Natural killer cell (primary cell): ENCODE results near the gene GPR17. TPM values are rescaled to one million over a fixed set of nuclear protein-coding genes. Genes with fewer than 3 reads are reported as not detected.

Experiments used
- ATAC-seq, 3 donors: fragments of 150-1000 bp in 2 of 3; fragments of 200-7000 bp in 1 of 3; cut with Tn5 transposase; 1 replicate in 1 of 3; 2 replicates in 2 of 3; pipeline ENCODE4 v1.10.0; 2021; ENCODE audit warnings: mild to moderate bottlenecking in 2 of 3, moderate library complexity in 2 of 3
- DNase-seq, 2 donors: peaks; one replicate each; pipeline versions ENCODE4 v3.0.0 to v3.0.0-alpha.2; 2013 to 2021; ENCODE audit warnings: mixed read lengths in 1 of 2
- H3K27ac ChIP-seq: one replicate; pipeline ENCODE4 v1.5.1; 2013; ENCODE audit warnings: mild to moderate bottlenecking, low read length
- H3K27me3 ChIP-seq: one replicate; pipeline ENCODE4 v1.6.1; 2013; ENCODE audit warnings: low read length; ENCODE audit not compliant: control insufficient read depth, insufficient read depth
- H3K36me3 ChIP-seq: one replicate; pipeline ENCODE4 v1.6.1; 2013; ENCODE audit warnings: low read length; ENCODE audit not compliant: control insufficient read depth, insufficient read depth
- H3K4me1 ChIP-seq: one replicate; pipeline ENCODE4 v1.6.1; 2013; ENCODE audit warnings: low read length; ENCODE audit not compliant: control insufficient read depth, insufficient read depth
- H3K4me3 ChIP-seq: one replicate; pipeline ENCODE4 v1.5.1; 2013; ENCODE audit warnings: low read length
- H3K9me3 ChIP-seq: one replicate; pipeline ENCODE4 v1.6.1; 2013; ENCODE audit warnings: low read length; ENCODE audit not compliant: control insufficient read depth, insufficient read depth
- H3K27ac Mint-ChIP-seq, 2 donors: one replicate each; pipeline ENCODE4 v1.8.0; 2022; ENCODE audit warnings: mild to moderate bottlenecking in 2 of 2, mixed read lengths in 2 of 2, moderate library complexity in 1 of 2
- H3K27me3 Mint-ChIP-seq, 2 donors: one replicate each; pipeline ENCODE4 v1.8.0; 2022; ENCODE audit warnings: low read depth in 2 of 2, mixed read lengths in 2 of 2
- H3K36me3 Mint-ChIP-seq: one replicate; pipeline ENCODE4 v1.8.0; 2022; ENCODE audit warnings: mixed read lengths
- H3K4me1 Mint-ChIP-seq, 2 donors: one replicate each; pipeline ENCODE4 v1.8.0; 2022; ENCODE audit warnings: mixed read lengths in 2 of 2
- H3K4me3 Mint-ChIP-seq: one replicate; pipeline ENCODE4 v1.8.0; 2022; ENCODE audit warnings: mild to moderate bottlenecking, moderate library complexity, mixed read lengths
- H3K9me3 Mint-ChIP-seq, 2 donors: one replicate each; pipeline ENCODE4 v1.8.0; 2022; ENCODE audit warnings: mixed read lengths in 2 of 2
- CTCF ChIP-seq: fragments of 200-600 bp; IDR thresholded peaks from one replicate; pipeline ENCODE4 v1.8.0; 2022; ENCODE audit warnings: antibody characterized with exemption
- WGBS: methylation state at CpG from one replicate; pipeline ENCODE4 v1.1.7; 2013; ENCODE audit warnings: missing lambda C conversion rate; ENCODE audit not compliant: insufficient coverage; 5-methylcytosine and 5-hydroxymethylcytosine counted together
- intact Hi-C: fragments of 100-400 bp; cut with micrococcal nuclease; formaldehyde crosslinking; loops from one replicate; pipeline ENCODE4 v1.14.2; 2022
- total RNA-seq, 4 donors: library from RNA; stranded (reverse); fragments of 120-200 nt in 1 of 4; gene quantifications; one replicate each; pipeline versions ENCODE4 v1.2.3 to v1.2.4, GENCODE V29; 2013 to 2022

GPR17 gene
- total RNA-seq, 3 donors from 2014 or later (not counting 1 experiment from before 2014, with no cell fraction given), result not detected

GRCh38 chr2:127650785-127651380, 4.9 kb downstream of the GPR17 start:
- Mint-ChIP-seq H3K9me3 (no peaks in the 10 kb centered on the region), H3K27me3 (peaks cover 0 to 4% of the 10 kb centered on the region in 2 donors), H3K4me1 (peaks cover 0 to 15% of the 10 kb centered on the region in 2 donors), H3K27ac (no peak overlapping the region), H3K36me3 (no peaks in the 10 kb centered on the region), H3K4me3 (no peak overlapping the region)
- intact Hi-C loops, result no loop called here
- 78% methylated on average over 26 of the region's 28 CpGs for WGBS
- ATAC-seq, result no peak
- H3K36me3 ChIP-seq, result no peaks in the 10 kb centered on the region
- H3K27me3 ChIP-seq, result no peaks in the 10 kb centered on the region
- H3K4me1 ChIP-seq, result peaks cover 18% of the 10 kb centered on the region
- H3K4me3 ChIP-seq, result no peak overlapping the region
- no peak for DNase-seq
- no peak overlapping the region for H3K27ac ChIP-seq
- no peak for TF ChIP-seq CTCF
- no peaks in the 10 kb centered on the region for H3K9me3 ChIP-seq

DNA sequence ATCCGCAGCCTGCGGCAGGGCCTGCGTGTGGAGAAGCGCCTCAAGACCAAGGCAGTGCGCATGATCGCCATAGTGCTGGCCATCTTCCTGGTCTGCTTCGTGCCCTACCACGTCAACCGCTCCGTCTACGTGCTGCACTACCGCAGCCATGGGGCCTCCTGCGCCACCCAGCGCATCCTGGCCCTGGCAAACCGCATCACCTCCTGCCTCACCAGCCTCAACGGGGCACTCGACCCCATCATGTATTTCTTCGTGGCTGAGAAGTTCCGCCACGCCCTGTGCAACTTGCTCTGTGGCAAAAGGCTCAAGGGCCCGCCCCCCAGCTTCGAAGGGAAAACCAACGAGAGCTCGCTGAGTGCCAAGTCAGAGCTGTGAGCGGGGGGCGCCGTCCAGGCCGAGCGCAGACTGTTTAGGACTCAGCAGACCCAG, 5.4 kb downstream of the GPR17 start:
- Histone ChIP-seq H3K27ac (no peak overlapping the region), H3K27me3 (no peaks in the 10 kb centered on the region), H3K4me1 (peaks cover 16% of the 10 kb centered on the region), H3K9me3 (no peaks in the 10 kb centered on the region), H3K4me3 (no peak overlapping the region), H3K36me3 (no peaks in the 10 kb centered on the region)
- intact Hi-C loops, result no loop called here
- Mint-ChIP-seq H3K9me3 (no peaks in the 10 kb centered on the region), H3K4me1 (peaks cover 0 to 14% of the 10 kb centered on the region in 2 donors), H3K36me3 (no peaks in the 10 kb centered on the region), H3K27me3 (peaks cover 0 to 4% of the 10 kb centered on the region in 2 donors), H3K27ac (no peak overlapping the region), H3K4me3 (no peak overlapping the region)
- TF ChIP-seq CTCF, result no peak
- DNase-seq, result no peak
- no peak for ATAC-seq
- WGBS, result 89% methylated on average over 29 of the region's 29 CpGs

DNA sequence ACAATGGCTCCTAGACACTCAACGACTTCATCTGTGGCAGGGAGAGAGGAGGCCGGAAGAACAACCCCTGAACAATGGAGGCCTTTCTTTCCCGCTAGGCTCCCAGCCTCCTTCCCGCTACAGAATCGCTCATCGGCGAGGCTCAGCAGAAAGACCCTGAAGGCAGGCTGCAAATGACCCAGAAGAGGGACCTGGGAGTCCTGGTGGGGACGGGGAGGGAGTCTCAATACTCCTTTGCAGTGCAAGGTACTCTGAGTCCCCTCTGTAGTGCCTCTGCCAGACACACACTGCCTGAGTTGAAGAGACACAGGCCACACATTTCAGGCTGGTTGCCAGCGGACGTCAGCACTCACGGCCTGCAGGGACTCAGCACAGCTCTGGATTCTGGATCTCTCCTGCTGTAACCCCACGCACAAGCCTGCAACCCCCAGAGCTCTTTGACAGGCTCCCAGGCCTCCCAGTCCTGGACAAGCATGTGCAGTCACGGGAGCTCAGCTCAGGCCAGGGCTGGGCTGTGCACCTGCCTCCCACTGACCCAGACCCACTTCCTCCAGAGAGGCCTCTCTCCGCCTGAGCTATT, 6.1 kb downstream of the GPR17 start:
- intact Hi-C loops, result no loop called here
- no peak for TF ChIP-seq CTCF
- peaks cover 11% of the 10 kb centered on the region for H3K4me1 ChIP-seq

More for the DNA sequence above, 6.1 kb downstream of the GPR17 start:
- Mint-ChIP-seq H3K9me3 (no peaks in the 10 kb centered on the region), H3K27me3 (peaks cover 0 to 4% of the 10 kb centered on the region in 2 donors), H3K4me1 (peaks cover 0 to 9% of the 10 kb centered on the region in 2 donors), H3K4me3 (no peak overlapping the region), H3K36me3 (no peaks in the 10 kb centered on the region), H3K27ac (no peak overlapping the region)
- Histone ChIP-seq H3K27me3 (no peaks in the 10 kb centered on the region), H3K9me3 (no peaks in the 10 kb centered on the region), H3K36me3 (no peaks in the 10 kb centered on the region), H3K4me3 (no peak overlapping the region), H3K27ac (no peak overlapping the region)
- ATAC-seq, result no peak
- no peak for DNase-seq
- 75% methylated on average over 14 of the region's 14 CpGs for WGBS
